Uterus (tissue), 4 donors: ENCODE results near the gene HIF1AN. TPM values are rescaled to one million over a fixed set of nuclear protein-coding genes. Genes with fewer than 3 reads are reported as not detected.

Experiments used
- DNase-seq, 2 donors: peaks; one replicate each; pipeline ENCODE4 v3.0.0-alpha.2; 2019 to 2020
- H3K27ac ChIP-seq, 2 donors: fragments of 200-600 bp; sonication (generic); 1 replicate in 1 of 2; 2 replicates in 1 of 2; pipeline ENCODE4 v1.5.1; 2016 to 2018
- H3K27me3 ChIP-seq, 2 donors: fragments of 200-600 bp; sonication (generic); one replicate each; pipeline ENCODE4 v1.5.1; 2018 to 2019; ENCODE audit warnings: control low read depth in 1 of 2
- H3K36me3 ChIP-seq, 2 donors: fragments of 200-600 bp; sonication (generic); one replicate each; pipeline ENCODE4 v1.5.1; 2019; ENCODE audit warnings: control low read depth in 1 of 2
- H3K4me1 ChIP-seq, 2 donors: fragments of 200-600 bp; sonication (generic); one replicate each; pipeline ENCODE4 v1.5.1; 2018 to 2019; ENCODE audit warnings: control low read depth in 1 of 2
- H3K4me3 ChIP-seq, 2 donors: fragments of 200-600 bp; sonication (generic); 1 replicate in 1 of 2; 2 replicates in 1 of 2; pipeline ENCODE4 v1.5.1; 2018 to 2019; ENCODE audit warnings: mild to moderate bottlenecking in 1 of 2
- H3K9me3 ChIP-seq, 2 donors: fragments of 200-600 bp; sonication (generic); one replicate each; pipeline ENCODE4 v1.5.1; 2019; ENCODE audit warnings: control low read depth in 1 of 2
- CTCF ChIP-seq, 4 experiments: fragments of 200-600 bp in 2 of 4; fragments of 450-650 bp in 2 of 4; sonication (generic) in 2 of 4; IDR thresholded peaks; one replicate each; pipeline ENCODE4 v1.5.1; 2016 to 2019; ENCODE audit warnings: antibody characterized with exemption in 4 of 4, mild to moderate bottlenecking in 2 of 4, moderate library complexity in 1 of 4
- POLR2A ChIP-seq, 2 donors: fragments of 450-650 bp; IDR thresholded peaks; one replicate each; pipeline ENCODE4 v1.6.1; 2016; ENCODE audit warnings: antibody characterized with exemption in 2 of 2, mild to moderate bottlenecking in 1 of 2, moderate library complexity in 1 of 2
- intact Hi-C: fragments of 100-400 bp; cut with DNase I; formaldehyde crosslinking; loops from one replicate; pipeline ENCODE4 v1.15.1; 2023; ENCODE audit warnings: low total_unique reads
- total RNA-seq, 4 donors: library from RNA; depleted of rRNA in 3 of 4; stranded (reverse); fragments of >200 nt in 3 of 4; gene quantifications; one replicate each; pipeline versions ENCODE4 v1.1.0 to v1.2.4, GENCODE V29; 2014 to 2023
- donor health status: DM: yes; HTN: yes; CAD: no.

Gene HIF1AN
- total RNA-seq, 4 donors from 2014 or later: 2.8 to 36.2 (median 13.6) TPM

- peak in 1 of 2 donors; percentile 29 for DNase-seq
- H3K36me3 ChIP-seq: no peaks in the 10 kb centered on the region
- H3K4me3 ChIP-seq: no peak overlapping the region
- intact Hi-C loops: no loop called here
- H3K9me3 ChIP-seq: no peaks in the 10 kb centered on the region
- no peak for TF ChIP-seq POLR2A (IDR thresholded peaks at IDR 0.05)
- TF ChIP-seq CTCF (IDR thresholded peaks at IDR 0.05): peak; percentile 30 to 68 (median 43)
- H3K27me3 ChIP-seq: peaks cover 0 to 25% of the 10 kb centered on the region in 2 donors
- H3K4me1 ChIP-seq: peaks cover 0 to 8% of the 10 kb centered on the region in 2 donors
- H3K27ac ChIP-seq: no peak overlapping the region
These were observed 26.4 kb downstream of the HIF1AN start for GRCh38 chr10:100562008-100562672.

GRCh38 chr10:100565206-100565985 lies 29.7 kb downstream of the HIF1AN start:
- DNase-seq: no peak
- intact Hi-C loops: no loop called here
- Histone ChIP-seq H3K36me3 (no peaks in the 10 kb centered on the region), H3K4me1 (peaks cover 0 to 8% of the 10 kb centered on the region in 2 donors), H3K27me3 (peaks cover 0 to 33% of the 10 kb centered on the region in 2 donors), H3K9me3 (no peaks in the 10 kb centered on the region), H3K27ac (no peak overlapping the region), H3K4me3 (no peak overlapping the region)
- TF ChIP-seq POLR2A (IDR thresholded peaks at IDR 0.05) (no peak), CTCF (IDR thresholded peaks at IDR 0.05) (no peak)

- Histone ChIP-seq H3K4me3 (no peak overlapping the region), H3K9me3 (no peaks in the 10 kb centered on the region), H3K27ac (no peak overlapping the region), H3K27me3 (peaks cover 0 to 33% of the 10 kb centered on the region in 2 donors), H3K4me1 (peaks cover 0 to 8% of the 10 kb centered on the region in 2 donors), H3K36me3 (no peaks in the 10 kb centered on the region)
- intact Hi-C loops: no loop called here
- TF ChIP-seq CTCF (IDR thresholded peaks at IDR 0.05) (no peak), POLR2A (IDR thresholded peaks at IDR 0.05) (no peak)
- no peak for DNase-seq
These were observed 30.8 kb downstream of the HIF1AN start for GRCh38 chr10:100566561-100566960.

- no peak for TF ChIP-seq POLR2A (IDR thresholded peaks at IDR 0.05)
- H3K4me1 ChIP-seq: peaks cover 0 to 6% of the 10 kb centered on the region in 2 donors
- no peak for DNase-seq
- peaks cover 0 to 26% of the 10 kb centered on the region in 2 donors for H3K27me3 ChIP-seq
- intact Hi-C loops: no loop called here
- H3K27ac ChIP-seq: no peak overlapping the region
- no peaks in the 10 kb centered on the region for H3K36me3 ChIP-seq
- H3K9me3 ChIP-seq: no peaks in the 10 kb centered on the region
- H3K4me3 ChIP-seq: no peak overlapping the region
These were observed 31.5 kb downstream of the HIF1AN start for GRCh38 chr10:100567249-100567648.

- no peak overlapping the region for H3K27ac ChIP-seq
- no peaks in the 10 kb centered on the region for H3K9me3 ChIP-seq
- no peak for DNase-seq
- no peak overlapping the region for H3K4me3 ChIP-seq
- intact Hi-C loops: no loop called here
- no peaks in the 10 kb centered on the region for H3K36me3 ChIP-seq
- peaks cover 0 to 21% of the 10 kb centered on the region in 2 donors for H3K27me3 ChIP-seq
- no peak for TF ChIP-seq CTCF (IDR thresholded peaks at IDR 0.05)
- no peak for TF ChIP-seq POLR2A (IDR thresholded peaks at IDR 0.05)
- no peaks in the 10 kb centered on the region for H3K4me1 ChIP-seq
These were observed 32.1 kb downstream of the HIF1AN start for GRCh38 chr10:100567826-100568225.
